ENCODE results near the gene TALDO1.

The TALDO1 gene
- total RNA-seq = 35.1 reads per million, percentile 60 among the genes with 10 or more reads in this experiment

DNA sequence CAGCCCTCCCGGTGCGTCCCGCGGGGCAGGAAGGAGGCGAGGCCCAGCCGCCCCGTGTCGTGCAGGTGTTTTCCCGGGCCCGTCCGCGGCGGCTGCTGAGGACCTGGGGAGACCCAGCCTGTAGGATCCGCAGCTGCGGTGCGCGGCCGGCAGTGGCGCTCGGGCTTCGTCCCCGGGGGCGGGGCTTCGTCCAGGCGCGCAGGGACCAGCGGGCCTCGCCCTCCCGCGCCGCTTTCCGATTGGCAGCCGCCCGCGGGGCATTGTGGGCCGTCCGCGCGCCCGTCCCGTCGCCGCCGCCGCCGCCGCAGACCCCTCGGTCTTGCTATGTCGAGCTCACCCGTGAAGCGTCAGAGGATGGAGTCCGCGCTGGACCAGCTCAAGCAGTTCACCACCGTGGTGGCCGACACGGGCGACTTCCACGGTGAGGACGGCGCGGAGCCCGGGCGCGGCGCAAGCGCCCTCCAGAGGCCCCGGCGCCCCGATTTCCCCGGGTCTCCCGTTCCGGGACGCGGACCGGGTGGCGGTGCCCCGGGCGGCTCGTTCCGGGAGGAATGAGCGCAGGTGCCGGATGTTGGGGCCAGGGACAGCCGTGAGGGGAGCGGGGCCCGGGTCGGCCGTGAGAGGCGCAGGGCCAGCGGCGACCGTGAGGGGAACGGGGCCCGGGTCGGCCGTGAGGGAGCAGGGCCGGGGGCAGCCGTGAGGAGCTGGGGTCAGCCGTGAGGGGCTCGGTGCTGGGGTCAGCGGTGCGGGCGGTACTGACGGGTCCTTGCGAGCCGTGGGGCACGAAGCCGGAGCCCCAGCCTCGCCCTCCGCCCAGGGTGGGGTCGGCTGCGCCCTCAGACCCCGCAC, at the start of gene TALDO1:
TSS of gene TALDO1 (plus strand) at position 307 of the 849 bp plus-strand sequence. CDS start at position 325, 18 bp downstream.
- DNase-seq = peak; percentile 71

DNA sequence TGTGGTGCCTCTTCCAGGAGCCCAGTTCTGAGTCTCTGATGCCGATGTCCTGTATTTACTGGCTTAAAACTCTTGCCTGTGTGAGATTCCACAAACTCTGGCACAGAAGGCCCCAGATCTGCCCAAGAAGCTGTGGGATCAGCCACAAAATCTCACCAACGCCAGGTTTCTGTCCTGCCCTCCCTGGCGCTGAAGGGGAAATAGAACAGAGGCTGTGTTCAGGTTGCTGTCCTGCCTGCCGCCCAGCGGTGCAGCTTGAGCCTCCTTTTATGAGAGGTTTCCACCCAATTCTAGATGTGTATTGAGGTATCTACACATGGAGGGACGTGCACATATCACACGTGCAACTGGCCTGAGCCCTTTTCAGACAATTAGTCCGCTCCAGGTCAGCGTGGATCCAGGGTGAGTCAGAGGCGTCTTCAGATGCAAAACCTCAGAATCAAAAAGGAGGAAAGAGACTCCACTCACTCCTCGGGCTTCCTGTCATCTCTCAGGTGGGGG, 49.4 kb upstream of the TALDO1 start:
- DNase-seq = no peak

DNA sequence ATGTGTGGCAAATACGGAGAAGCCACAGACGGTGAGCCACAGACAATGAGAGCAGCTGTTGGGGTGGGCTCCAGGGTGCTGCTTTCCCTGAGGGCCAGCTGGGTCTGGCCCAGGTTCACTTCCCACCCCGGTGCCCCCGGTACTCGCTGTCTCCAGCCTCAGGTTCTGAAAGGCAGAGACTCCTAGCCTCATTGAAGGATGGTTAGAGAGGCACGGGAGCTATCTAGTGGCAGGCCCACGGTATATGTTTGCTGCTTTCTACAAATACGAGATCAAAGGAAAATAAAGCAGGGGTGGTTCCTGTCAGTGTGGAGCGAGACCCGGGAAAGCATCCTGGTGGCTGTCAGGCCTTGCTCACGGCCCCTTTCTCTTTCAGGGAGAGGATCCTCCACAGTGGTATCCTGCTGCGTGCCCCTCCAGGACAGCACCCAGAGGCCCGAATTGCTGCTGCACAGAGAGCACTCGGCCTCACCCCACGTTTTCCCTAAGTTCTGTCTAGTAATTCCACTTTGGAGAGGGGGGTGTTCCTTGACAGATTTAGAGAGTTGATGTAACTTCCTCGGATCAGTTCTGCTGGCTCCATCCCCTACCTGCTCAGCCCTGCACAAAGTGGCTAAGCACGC, 48.7 kb upstream of the TALDO1 start:
- DNase-seq = no peak

DNA sequence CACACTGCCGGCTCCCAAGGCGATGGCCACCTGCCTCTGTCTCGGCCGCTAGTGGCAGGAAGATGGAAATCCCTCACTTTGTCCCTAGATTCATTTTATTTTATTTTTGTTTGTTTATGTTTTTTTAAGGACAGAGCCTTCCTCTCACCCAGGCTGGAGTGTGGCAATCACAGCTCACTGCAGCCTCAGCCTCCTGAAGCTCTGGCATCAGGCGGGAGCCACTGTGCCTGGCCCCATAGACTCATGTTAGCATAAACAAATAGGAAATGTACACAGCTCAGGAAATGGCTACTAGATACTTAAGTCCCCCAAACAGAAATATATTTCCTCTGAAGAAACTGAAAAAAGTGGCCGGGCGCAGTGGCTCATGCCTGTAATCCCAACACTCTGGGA, 48.2 kb upstream of the TALDO1 start:
- no peak for DNase-seq

DNA sequence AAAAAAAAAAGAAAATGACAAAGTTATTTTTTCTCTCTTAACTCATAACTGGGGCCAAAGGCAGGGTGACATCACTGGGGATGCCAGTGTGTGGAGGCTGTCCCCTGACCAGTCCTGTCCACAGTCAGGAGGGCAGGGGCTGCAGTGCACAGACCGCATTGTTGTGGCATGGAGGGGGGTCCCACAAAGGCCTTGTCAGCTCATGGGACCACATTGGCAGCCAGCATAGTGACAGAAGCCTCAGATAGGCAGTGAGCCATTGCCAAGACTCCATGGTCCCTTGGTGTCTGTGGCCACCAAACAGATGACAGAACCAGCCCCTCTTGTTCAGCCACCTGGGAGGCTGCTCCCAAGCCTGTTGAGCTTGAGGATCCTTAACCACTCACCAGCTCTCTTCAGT, 47.5 kb upstream of the TALDO1 start:
- no peak for DNase-seq

DNA sequence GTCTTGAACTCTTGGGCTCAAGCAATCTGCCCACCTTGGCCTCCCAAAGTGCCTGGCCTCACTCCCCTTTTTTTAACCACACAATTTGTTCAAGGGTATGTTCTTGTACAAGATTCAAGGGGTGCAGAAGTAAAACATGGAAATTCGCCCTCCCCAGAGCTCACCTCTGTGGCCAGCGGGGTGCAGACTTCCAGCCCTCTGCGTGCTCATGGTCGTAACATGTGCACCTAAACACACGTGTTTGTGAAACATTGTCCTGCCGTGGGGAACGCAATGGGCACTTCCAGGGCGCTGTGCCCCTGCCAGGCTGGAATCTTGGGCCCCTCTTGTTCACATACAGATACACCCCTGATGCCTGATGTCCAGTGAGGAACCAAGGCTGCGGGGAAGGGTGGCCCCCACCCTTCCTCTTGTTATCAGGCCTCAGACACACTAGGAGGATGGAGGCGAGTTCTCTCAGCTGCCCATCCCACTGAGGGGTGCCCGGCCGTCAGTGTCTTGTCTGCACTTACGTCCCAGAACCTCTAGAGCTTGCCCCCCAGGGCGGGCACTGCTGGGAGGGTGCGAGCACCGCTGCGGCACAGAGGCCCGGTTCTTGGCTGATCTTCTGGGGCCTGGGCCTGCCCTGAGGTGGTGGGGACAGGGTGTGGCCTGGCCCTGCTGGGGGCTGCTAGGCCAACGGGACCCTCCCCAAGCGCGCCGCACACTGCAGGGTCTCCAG, 45.4 kb upstream of the TALDO1 start:
- no peak for DNase-seq

DNA sequence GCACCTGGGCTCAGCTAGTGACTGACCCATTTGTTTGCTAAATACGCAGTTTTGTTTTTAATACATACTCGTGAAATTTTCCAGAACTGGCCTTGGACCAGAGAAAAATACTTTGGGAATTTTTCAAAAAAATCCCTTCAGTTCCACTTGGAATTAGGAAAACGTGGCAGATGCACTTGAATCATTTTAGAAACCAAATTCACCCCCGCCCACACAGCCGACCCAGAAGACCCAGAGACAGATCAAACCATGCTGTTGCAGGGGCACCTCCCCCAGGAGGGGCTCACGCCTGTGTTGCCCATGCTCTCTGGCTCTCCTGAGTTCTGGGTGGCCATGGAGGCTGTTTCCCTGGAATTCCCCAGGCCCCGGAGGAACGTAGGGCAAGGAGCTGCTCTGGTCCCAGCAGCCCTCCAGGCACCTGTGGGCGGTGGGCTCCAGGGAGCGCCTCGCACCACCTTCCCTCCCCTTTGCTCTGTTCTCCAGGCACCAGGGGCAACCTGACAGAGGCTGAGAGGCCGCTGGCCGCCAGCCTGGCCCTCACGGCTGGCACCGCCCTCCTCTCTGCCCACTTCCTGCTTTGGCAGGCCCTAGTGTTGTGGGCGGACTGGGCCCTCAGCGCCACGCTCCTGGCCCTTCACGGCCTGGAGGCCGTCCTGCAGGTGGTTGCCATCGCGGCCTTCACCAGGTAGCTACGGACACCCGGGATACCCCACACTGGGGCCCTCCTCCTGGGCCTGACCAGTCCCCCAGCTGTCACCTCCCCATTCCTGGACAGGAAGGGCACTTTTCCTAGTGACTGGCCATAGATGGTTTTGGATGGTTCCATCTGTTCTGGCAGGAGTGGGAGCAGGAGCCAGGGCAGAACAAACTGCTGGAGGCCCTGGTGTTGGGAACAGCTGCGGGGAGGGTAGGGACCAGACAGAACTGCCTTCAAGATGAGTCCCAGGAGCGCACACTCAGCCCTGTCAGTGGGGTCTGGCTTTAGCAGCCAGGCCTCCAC, 44.5 kb upstream of the TALDO1 start:
- DNase-seq = no peak

DNA sequence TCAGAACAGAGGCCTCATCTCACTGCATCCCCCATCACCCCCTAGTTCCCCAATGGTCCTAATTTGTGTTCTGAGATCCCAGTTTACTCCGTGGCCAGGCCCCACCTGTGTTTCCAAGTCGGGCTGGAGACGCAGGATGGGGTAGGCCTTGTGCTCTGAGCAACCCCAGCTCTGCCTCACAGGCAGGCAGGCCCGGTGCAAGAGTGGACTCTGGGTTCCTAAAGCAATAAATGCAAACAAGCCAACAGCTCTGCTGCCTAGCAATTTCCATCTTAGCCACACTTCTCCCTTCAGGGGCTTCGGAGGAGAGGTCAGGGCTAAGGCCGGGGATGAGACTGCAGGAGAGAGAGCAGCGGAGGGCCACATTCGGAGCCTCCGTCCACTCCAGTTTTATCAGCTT, 43.8 kb upstream of the TALDO1 start:
- DNase-seq = no peak

DNA sequence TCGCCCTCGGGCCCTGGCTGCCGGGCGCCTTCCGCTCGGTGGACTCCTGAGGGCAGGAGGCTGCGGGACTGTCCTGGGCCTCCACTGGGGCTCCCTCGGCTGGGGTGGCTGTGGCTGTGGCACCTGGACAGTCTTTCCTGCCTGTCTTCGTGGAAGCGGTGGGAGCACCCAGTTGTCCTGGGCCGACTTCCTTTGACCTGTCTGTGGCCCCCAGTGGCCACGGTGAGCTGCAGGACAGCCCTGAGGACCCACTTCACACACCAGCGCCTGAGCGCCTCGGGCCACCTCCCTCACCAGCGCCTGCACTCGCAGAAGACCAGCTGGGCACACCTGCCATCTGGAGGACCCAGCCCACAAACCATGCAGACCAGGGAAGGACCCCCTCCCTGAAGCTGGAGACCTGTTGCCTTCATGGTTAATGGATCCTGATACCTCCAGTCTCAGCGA, 43.0 kb upstream of the TALDO1 start:
- no peak for DNase-seq

DNA sequence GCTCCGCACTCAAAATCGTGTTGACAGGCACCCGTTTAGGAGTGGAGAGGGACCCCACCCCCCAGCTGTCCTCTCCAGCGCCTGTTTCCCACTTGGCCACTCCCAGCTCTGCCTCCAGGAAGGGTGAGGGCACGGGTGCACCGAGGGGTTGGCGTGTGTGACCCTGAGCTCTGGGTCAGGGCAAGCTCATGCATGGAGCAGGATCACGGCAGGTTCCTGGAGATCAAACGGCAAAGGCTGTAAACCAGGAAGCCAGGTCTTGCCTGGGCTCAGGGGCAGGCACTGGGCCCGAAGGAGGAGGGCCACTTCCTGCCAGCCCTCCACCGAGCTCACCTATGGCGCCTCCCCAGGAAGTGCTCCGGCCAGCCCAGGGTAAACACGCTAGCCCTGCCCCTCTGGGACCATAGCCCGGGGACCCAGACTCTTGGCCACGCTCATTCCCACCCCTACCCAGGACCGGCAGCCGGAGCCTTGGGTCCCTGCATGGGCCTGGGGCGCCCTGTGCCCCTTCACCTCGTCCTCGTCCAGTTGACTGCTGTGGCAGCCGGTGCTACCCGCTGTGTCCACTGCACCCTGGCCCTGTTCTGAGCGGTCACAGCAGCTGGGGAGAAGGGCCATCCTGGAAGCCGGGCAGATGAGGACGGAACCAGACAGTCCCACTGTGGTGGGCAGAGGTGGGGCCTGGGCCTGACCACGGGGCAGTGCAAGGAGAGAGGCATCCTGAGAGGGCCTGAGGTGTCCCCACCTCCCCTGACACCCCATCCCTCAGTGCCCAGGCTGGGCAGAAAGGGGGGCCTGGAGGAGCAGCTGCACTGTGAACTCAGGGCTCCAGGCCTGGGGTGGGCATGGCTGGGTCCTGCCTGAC, 42.3 kb upstream of the TALDO1 start:
- no peak for DNase-seq

DNA sequence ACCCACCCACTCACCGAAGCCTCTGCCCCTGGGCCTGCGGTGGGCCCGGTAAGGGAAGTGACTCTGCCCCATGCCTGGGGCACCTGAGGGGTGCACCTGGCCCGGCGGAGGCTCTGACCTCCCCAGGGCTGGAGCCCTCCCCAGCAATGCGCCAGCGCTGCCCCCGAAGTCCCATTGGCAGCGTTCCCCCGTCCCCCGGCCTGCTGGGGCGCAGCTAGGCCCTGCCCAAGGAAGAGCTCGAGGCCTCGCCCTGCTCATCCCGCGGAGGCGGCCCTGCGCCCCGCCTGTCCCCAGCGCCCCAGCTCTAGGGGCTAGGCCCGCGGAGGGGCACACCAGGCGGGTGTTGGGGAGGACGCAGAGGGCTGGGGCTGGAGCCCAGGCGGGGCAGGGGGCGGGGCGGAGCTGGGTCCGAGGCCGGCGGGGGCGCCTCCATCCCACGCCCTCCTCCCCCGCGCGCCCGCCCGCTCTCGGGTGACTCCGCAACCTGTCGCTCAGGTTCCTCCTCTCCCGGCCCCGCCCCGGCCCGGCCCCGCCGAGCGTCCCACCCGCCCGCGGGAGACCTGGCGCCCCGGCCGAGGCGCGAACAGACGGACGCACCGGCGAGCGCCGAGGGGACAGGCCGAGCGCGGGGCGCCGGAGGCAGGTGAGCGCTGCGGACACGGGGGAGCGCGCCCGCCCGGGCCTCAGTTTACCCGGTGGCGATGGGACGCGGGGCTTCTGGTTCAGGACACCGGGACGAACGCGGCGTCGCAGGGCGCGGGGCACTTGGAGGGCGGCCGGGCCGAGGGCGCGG, 41.4 kb upstream of the TALDO1 start, which contains the start of gene EPS8L2:
TSS of gene EPS8L2 (plus strand) at position 586 of the 793 bp plus-strand sequence. CDS start 3,177 bp downstream, outside the sequence.
- no peak for DNase-seq

DNA sequence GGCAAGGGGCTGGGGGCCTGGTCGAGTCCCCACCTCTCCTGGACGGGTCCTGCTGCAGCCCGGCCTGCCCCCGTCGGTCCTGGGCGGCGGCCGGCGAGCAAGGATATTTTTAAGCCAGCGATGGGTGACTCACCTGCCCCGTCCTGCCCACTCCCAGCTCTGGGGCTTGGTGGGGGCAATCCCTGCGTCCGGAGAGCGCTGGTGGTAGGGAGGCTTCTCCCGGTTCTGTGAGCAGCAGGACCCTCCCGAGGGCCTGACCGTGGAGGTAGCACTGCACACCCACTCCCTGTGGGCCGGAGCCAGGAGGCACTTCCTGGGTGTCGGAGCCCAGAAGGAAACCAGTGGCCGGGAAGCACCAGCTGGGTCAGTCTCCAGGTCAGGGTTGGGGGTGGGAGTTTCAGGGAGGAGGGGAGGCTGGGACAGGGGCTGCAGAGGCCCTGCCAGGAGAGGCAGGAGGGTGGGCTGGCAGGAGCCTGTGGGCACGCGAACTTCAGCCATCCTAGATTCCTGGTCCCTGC, 40.8 kb upstream of the TALDO1 start:
- no peak for DNase-seq

DNA sequence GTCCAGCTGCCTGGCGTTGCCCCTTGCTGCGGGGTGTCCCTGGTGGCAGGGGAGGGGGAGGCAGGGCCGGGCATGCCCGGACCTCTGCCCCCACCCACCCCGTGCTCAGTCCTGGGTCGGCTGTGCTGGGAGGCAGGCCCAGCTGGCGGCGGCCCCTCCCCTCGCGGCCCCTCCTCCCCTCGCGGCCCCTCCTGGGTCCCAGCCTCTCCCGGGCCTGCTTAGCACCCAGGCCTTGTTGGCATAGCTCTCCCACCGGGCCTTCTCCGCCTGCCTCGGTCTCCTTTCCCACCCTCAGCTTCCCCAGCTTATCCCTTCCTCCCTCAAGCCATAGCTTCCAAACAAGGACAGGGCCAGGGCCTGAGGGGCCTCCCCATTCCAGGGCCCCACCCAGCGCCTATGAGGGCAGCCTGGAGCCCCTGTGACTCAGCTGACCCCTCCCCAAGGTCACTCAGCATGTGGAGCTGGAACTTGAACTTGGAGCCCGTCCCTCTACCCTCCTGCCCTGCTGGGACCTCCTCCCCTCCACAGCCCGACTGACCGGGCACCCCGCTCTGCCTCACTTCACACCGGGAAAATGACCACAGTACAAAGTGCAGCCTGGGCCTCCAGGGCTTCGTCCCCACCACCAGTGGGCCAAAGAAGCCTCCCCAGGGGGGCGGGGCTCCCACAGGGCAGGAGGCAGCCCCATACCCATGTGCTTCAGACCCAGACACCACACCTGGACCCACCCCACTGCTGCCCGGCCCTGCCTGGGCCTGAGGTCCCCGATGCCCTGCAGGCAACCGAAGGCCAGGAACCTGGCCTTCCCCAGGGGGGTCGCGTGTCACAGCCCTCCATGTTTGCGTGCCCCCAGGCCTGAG, 40.1 kb upstream of the TALDO1 start:
- DNase-seq = no peak

DNA sequence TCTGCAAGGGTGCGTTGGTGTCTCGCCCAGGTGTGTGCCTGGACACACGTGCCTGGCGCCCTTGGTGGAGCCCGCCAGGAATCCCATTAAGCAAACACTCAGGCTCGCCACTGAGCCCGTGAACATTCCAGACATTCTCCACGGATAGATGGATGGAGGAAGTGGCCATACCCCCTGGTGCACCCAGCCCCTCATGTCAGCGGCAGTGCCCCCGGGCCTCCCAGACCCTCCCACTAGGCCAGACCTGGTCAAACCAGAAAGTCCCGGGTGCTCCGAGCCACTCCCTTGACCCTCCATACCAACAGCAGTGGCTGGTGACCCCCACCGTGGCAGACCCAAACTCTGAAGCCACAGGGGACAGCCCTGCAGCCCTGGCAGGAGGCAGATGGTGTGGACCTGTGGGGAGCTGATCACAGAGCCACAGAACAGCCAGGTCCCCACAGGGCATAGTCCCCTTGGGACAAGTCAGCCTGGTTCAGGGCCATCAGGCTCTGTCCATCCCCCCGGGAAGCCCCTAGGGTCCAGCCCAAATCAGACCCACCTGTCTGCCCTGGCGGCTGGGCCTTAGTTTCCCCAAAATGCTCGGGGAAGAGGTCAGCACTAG, 39.3 kb upstream of the TALDO1 start:
- DNase-seq = no peak

DNA sequence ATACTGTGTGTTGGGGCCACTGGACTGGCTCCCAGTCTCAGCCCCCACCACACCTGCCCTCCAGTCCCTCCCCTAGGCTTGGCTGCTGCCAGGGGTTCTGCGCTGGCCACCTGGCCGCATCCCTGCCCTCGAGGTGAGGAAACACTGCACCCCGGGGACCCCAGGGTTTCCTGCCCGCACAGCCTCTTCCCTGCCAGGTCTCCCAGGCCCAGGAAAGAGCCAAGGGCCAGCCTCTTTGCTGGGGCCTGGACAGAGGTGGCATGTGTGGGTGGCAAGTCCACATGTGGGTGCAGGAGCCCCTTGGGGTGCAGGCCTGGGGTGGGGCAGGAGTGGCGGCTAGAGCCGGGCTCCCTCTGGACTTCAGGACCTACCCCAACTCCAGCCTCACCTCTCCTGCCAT, 38.8 kb upstream of the TALDO1 start:
- DNase-seq = no peak

DNA sequence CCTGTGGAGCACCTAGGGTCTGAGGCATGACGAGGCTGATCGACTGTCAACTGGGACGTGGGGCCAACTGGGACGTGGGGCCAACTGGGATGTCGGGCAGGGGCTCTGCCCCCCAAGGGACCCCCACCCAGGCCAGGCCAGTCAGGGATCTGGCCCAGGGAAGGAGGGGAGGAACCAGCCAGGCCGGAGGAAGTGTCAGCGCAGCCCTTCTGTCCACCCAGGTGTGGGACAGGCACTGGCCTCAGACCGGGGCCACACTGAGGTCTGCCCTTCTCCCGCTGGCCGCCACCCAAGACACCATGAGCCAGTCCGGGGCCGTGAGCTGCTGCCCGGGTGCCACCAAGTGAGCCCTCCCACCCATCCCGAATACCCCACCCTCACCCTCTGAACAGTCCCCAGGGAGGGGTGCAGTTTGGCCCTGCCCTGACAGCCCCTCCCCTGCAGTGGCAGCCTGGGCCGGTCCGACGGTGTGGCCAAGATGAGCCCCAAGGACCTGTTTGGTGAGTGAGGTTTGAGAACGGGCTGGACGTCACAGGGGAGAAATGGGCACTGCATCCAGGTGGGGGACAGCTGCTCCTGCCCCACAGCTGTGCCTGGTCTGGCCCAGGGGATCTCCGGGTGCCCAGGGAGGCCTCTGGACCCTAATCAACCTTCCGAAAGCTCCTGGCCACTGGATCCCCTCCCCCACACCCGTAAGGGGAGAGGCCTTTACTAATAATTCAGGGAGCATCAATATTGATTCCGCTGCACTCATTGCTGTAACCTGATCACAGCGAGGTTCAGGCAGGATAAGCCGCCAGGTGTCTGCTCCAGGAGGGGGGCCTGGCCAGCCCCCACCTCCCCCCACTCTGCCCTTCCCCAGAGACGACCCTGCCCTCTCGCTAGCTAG, 37.9 kb upstream of the TALDO1 start:
- DNase-seq = no peak

DNA sequence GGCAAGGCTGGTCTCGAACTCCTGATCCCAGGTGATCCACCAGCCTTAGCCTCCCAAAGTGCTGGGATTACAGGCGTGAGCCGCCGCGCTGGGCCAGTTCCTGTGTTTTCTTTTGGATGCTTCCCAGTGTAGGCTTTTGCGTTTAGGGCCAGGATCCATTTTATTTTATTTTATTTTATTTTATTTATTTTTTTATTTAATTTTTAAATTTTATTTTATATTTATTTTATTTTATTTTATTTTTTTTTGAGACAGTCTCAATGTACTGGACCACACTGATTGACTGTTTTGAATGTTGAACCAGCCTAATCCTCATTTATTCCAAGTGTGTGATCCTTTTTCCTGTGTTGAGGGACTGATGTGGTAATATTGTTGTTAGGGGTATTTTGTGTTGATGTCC, 32.8 kb upstream of the TALDO1 start:
- no peak for DNase-seq

All from effector CD4-positive, alpha-beta T cell (primary cell).